KBM-7 (cell line): ENCODE results near the gene SOCS4.
"Not testable (repeated sequence)": the region's sequence is repeated elsewhere in the genome, so short reads cannot be mapped to it uniquely, and the experiment has no call there.

ENCODE experiments used
- DNase-seq: peaks from one replicate; pipeline ENCODE4 v3.0.0-alpha.2; 2015
- in situ Hi-C: fragments of 300-500 bp; cut with MboI; formaldehyde crosslinking; loops from 2 replicates; pipeline ENCODE4 v1.14.3; 2020; ENCODE audit warnings: low sequenced_read_pairs, low pct_unique_long_range_greater_than_20kb, mixed read lengths

SOCS4 gene

DNA sequence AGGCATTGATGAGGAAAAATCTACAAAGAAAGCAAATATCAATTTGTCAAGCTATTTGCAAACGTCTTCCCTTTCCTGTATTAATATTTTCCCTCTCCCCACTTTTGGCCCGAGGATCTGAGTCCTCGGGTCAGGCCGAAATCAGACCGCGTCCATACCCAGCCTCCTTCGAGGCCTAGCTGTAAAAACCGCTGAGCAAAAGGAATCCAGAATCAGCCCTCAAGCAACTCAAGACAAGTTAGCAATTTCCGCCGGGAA lies 24.1 kb downstream of the SOCS4 start:
- no peak for DNase-seq
- in situ Hi-C loops = no loop called here

DNA sequence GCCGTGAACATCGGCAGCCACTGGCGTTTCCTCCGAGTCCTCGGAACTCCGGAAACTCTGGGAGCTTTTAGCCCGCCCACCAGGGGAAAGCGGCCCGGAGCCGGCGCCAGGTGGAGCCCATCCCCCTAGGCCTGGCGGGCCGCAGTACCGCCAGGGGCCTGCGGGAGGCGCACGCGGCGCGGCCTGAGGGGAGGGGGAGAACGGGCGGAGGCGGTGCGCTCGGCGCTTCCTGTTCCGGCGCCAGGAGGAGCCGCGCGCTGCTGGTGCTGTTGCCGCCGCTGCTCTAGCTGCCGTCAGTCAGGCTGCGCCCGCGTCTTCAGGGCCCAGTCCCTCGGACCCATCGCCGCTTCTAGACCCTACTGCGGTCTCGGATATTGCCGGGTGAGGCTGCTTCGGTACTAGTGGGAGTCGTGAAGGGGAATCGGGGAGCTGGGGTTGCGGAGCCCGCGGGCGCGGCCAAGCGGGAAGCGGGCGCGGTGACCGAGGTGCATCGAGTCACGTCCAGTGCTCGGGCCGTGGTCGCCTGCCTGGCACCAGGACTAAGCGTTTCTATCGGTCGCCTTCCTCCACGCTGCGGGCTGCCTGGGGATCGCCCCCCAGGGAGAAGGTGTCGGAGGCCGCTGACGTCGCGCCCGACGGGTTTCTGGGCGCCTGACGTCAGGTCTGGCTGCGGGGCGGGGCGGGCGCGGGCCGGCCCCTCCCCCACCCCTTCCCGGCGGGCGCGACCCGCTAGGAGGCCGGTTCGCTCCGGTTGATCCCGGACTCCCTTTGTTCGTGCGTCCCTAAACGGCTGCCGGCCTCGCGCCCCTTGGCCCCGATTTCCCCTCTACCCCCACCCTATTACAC lies 24.6 kb downstream of the SOCS4 start, which contains the start of gene MAPK1IP1L:
MAPK1IP1L (plus strand) TSS at position 225 of the 846 bp plus-strand sequence. CDS start 10,037 bp downstream, outside the sequence.
- peak; percentile 97 for DNase-seq
- in situ Hi-C loops = no loop called here

DNA sequence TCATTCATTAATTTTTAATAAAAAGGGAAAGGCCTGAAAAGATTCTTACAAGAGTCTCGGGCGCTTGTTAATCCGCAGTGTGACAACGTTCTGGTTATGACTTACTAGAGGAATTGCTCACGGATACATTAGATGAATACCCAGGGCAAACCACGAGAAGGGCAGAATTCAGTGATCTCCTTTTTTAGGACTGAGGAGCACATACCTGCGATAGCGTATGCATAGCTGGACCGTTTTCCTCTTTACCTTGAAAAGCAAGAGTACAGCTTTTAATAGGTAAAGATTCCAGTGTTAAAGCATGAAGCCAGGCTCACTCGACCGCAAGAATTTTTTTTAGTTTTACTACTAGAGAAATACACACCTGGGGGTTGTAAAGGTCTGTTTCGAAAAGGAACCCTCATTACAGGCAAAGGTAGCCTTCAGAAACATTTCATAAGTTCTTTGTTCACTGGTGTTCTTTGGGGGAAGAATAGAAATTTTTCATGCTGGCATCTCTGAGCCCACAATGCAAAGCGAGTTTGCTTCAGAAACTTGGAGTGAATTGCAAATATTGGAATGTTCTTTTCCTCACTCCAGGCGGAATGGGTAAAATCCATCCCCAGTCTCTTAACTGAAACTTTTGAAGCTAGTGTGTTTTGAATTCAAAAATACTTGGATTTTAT lies 25.4 kb downstream of the SOCS4 start:
- in situ Hi-C loops = no loop called here
- DNase-seq = no peak

DNA sequence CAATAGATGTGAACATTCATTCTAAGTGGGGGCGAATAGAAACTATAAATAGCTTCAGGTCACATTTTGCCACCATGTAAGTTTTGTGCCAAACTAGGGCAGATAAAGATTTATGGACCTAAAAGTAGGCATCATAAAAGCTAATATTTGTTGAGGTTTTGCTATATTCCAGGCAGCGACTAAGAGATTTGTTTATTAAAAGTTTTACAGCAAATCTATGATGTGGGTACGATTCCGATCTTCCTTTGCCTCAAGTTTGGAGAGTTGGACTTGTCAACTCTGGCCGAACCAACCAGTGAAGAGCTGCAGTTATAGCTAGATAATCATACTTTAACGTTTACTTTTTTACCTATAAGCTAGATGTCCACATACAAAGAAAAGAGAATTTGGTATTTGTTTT lies 26.0 kb downstream of the SOCS4 start:
- in situ Hi-C loops = no loop called here
- DNase-seq = no peak

DNA sequence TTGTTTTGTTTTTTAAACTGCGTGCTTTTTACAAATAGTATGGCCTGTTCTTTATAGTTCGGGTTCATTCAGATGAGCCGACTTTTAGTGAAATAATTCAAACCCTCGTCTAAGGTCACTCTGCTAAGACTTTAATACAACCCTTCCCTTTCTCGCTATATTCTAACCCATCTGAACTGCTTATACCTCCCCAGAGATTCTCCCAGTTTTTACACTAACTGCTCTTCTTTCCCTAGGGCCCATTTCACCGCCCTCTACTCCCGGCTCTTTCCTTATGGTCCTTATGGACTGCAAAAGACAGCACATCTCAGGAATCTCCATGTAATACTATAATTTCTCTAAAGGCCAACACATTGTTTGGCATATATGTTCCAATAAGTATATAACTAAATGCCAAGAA lies 26.5 kb downstream of the SOCS4 start:
- DNase-seq = no peak
- in situ Hi-C loops = no loop called here

DNA sequence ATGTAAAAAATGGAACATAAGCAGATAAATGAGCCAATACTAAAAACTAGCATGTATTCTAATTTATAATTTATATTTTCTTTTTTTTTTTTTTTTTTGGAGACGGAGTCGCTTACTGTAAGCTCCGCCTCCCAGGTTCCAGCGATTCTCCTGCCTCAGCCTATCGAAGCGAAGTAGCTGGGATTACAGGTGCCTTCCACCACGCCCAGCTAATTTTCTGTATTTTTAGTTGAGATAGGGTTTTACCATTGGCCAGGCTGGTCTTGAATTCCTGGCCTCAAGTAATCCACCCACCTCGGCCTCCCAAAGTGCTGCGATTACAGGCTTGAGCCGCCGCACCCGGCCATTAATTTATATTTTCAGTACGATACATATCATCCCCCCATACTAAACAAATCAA lies 27.1 kb downstream of the SOCS4 start:
- in situ Hi-C loops = no loop called here

DNA sequence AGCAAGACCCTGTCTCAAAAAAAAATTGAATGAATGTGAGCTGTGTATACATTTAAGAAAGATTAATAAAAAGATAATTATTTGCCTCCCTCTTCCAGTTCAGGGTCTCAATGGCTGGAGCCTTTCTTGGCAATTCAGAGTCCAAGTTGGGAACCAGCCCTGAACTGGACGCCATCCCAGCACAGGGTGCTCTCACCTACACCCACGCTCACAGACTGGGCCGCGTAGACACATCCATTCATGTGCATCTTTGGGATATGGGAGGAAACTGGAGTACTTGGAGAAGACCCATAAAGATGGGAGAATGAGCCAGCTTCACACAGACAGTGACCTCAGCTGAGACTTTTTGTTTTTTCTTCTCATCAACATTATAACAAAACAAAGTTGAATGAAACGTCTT lies 30.9 kb downstream of the SOCS4 start:
- in situ Hi-C loops = no loop called here
- DNase-seq = no peak

More for the DNA sequence above, 27.1 kb downstream of the SOCS4 start:
- DNase-seq = no peak

DNA sequence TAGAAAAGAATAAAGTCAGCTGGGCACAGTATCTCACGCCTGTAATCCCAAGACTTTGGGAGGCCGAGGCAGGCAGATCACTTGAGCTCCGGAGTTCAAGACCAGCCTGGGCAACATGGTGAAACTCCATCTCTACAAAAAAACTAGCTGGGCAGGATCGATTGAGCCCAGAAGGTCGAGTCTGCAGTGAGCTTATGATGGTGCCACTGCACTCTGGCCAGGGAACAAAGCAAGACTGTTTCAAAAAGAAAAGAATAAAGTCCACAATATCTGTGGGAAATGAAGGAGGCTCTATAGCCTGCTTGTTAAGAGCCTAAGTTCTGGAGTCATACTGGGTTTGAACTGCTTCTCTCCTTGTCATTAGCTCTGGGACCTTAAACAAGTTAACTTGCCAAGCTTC lies 32.3 kb downstream of the SOCS4 start:
- no peak for DNase-seq
- in situ Hi-C loops = no loop called here

DNA sequence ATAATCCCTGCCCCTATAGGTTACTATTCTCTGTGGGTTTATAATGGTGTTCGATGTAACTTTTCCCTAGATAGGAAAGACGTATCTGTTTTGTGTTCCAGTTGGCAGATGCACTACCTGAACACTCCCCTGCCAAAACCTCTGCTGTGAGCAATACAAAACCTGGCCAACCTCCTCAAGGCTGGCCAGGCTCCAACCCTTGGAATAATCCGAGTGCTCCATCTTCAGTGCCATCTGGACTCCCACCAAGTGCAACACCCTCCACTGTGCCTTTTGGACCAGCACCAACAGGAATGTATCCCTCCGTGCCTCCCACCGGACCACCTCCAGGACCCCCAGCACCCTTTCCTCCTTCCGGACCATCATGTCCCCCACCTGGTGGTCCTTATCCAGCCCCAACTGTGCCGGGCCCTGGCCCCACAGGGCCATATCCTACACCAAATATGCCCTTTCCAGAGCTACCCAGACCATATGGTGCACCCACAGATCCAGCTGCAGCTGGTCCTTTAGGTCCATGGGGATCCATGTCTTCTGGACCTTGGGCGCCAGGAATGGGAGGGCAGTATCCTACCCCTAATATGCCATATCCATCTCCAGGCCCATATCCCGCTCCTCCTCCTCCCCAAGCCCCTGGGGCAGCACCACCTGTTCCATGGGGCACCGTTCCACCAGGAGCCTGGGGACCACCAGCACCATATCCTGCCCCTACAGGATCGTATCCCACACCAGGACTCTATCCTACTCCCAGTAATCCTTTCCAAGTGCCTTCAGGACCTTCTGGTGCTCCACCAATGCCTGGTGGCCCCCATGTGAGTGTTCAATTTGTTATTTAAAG lies 35.7 kb downstream of the SOCS4 start:
- in situ Hi-C loops = no loop called here

DNA sequence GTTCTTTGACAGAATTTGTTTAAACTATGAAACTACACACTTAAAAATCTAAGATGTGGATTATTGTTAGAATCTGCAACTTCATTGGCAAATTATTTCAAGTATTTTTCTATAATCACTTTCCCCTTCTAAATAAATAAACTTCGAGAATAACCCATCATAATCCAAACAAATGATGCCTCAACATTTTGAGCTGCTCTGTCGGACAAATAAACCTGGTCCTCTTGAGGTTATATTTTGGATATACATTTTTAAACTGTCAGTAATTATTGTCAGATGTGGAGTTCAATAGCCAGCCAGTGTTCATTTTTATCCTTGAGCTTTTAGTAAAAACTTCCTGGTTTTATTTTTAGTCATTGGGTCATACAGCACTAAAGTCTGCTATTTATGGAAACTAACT lies 37.9 kb downstream of the SOCS4 start:
- in situ Hi-C loops, DNase-seq: not testable (repeated sequence)

More for the DNA sequence above, 35.7 kb downstream of the SOCS4 start:
- no peak for DNase-seq

DNA sequence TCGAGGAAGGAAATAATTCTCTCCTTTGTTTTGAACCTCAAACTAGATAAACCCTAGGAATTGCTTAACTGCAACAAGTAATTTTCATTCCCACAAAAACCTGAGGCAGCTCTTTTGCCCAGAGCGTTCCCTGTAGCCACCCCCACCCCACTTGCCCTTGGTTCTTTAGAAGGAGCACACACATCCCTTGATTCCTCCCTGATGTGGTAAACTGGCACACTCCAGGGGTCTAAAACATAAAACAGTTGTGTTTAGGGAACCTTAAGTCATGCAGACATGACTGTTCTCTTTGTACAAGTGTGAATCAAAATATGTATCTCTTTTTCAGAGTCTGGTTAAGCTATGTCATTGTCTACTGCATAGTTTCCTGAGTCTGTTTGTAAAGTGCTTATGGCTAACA lies 38.4 kb downstream of the SOCS4 start:
- in situ Hi-C loops = no loop called here
- no peak for DNase-seq

DNA sequence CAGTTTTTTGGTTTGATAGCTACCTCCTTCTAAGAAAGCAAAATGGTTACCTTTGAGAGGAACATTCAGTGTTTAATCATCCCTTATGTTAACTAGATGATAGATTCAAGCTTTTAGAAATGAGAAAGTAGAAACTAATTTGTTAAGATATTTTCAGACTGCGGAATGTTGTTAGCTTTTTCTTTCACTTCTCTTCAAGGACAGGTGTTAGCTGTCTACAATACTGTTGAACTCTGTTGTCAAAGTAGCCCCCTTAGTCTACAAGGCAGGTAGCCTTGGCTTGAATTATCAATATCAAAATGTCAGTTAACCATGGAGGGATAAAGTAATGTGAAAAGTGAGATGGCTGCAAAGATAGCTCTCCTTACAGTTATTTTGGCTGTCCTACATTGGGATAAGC lies 39.2 kb downstream of the SOCS4 start:
- in situ Hi-C loops = no loop called here

DNA sequence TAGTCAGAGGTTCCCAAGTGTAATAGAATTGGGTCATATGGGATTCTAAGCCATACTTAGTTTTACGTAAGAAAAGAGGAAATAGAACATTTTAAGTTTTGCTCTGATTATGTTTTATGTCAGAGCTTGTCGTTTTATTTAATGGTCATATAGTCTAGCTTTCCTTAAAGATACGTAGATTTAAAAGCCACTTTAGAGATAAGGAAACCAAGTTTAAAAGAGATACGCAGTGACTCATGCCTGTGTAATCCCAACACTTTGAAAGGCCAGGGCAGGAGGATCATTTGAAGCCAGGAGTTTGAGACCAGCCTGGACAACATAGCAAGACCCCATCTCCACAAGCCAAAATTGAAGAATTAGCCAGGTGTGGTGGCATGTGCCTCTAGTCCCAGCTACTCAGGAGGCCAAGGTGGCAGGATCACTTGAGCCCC lies 44.0 kb downstream of the SOCS4 start:
- in situ Hi-C loops = no loop called here
- DNase-seq = no peak

More for the DNA sequence above, 39.2 kb downstream of the SOCS4 start:
- DNase-seq = no peak

DNA sequence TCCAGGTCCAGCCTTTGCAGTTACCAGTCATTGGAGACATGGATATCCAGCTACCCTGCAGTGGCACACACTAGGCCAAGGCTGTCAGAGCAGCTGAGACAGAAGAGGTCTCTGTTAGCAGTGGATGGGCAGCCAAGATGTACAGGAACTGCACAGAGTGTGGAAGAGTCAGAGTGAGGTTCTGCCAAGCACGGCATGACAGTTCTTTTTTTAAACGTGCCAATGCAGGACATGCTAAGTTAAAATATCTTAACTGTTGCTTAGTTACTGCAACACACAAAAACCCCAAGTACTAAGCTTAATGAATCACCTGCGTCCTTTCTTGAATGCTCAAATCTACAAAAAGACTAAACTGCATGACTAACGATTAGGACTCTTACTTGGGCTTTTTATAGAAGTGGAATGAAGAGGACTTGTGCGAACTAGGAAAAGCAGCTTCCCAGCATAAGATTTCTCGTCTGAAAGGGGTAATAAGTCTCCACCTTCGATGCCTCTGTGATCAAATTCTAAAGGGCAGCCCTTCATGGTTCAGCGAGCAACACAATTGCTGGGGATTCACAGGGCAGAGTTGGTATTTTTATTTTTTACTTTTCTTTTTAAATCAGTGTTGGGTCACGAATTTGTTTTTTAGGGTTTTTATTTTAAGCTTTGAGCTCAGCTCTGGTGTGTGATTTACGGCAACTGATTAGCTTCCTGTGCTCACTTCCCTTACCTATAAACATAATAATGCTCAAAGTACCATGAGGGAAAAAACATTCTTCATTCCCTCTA lies 45.0 kb downstream of the SOCS4 start:
- peak; percentile 34 for DNase-seq
- in situ Hi-C loops = no loop called here

DNA sequence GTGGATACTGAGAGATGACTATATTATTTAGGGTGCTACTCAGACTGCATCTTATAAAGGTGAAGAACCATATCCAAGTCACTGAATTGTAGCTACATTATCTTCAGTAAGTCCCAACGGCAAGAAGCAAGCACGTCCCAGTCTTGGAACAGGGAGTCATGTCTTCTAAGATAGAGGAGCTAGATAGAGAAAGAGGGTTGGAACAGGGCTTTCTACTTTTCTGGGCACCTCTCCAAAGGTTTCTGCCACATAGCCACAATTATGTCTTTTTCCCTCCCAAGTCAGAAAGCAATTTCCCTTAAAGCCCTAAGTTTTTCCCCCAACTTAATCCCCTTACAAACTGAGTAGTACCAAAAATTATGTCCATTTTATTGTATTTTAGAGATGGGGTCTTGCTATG lies 46.8 kb downstream of the SOCS4 start:
- in situ Hi-C loops = no loop called here
- DNase-seq = no peak

DNA sequence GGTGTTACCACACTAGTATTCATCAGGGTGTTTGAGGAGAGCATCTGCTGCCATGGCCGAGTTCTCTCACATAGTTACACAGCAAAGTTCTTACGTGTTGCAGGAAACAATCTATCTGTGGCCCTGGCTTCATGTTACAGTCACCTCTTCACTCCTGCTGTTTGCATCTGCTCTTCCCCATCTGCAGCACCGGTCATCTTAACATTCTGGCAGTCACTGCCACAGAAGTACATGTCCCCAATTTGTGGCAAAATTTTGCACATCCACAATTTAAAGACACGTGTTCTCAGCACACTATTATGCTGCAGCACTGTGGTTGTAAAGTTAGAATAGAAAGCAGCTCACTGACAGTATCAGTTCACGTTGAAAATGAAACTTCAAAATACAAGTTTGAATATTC lies 47.6 kb downstream of the SOCS4 start:
- DNase-seq = no peak
- in situ Hi-C loops = no loop called here

DNA sequence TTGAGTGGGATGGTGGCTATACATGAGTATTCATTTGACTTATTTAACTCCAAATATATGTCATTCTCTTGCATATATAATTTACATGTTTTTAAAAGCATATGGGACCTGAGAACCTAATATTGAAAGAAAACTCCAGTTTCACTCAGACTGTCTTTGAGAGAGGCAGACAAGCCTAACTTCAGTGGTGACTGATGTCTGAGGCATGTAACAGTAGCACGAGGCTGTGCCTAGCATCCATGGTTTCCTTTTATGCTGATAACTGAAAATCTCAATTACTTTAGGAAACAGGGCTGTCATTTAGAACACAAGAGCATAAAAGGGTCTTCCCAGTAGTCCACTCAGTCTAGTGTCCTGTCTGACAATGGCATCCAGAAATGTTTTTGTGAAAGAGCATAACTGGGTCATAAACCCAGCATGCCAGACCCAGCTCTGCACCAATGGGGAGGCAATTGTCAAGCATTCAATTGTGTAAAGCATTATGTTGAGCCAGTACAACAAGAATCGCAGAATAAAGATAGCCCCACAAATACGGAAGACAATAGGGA lies 48.7 kb downstream of the SOCS4 start:
- in situ Hi-C loops = no loop called here
- DNase-seq = no peak

DNA sequence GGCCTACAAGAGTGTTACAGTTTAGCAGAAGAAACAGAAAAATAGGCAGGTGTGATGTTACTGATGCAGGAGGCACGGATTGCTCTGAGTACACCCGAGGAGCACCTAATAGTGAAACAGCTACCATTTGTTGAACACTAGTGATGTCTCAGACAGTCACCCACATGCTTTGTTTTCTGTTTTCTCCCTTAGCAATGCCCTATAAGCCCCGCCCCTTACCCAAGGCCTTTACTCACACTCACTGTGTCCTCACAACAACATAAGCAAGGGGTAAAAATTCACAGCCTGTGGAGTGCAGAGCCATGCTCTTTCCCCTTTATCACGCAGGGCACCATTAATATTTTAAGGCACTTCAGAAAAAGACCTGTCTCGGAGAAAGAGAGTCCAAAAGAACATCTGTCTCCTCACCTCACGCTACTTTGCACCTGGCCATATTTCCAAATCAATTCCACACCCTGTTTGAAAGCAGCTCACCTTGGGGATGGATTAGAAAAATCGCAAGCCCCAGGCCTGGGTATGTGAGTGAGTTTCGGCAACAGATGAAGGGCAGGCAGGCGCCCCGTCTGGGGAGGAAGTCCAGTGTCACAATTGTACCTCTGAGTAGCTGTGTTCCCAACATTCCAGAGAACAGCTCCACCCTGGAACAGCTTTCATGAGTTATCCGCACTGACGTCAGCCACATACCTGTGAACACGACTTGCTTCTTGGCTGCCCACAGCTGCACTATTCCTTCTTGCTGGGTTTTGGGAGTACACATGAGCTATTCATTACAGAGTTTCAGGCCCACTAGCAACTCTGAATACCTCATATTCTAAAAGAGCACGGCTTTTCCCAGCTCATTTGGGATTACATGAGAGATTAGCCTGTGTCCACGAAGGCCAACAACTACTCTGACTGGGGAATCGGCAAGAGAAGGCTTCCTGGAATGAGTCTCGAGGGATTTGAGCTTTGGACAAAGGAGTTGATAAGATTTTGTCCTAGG lies 50.4 kb downstream of the SOCS4 start:
- DNase-seq = no peak
- in situ Hi-C loops = no loop called here
